BLaER1 treated with 17β-estradiol and CSF1 and Interleukin-3, amounts not matched to agents 10 nM and 100 nM (cell line): ENCODE measurements around the gene UBE2J2.

Experiments used
- H3K27ac ChIP-seq, 11 experiments: shearing (Covaris generic); formaldehyde crosslinking; 2 replicates each; pipeline ENCODE4 v1.8.1; 2022
- H3K27me3 ChIP-seq, 11 experiments: shearing (Covaris generic); formaldehyde crosslinking; 2 replicates each; pipeline ENCODE4 v1.8.1; 2022
- H3K36me3 ChIP-seq, 11 experiments: shearing (Covaris generic); formaldehyde crosslinking; 2 replicates each; pipeline ENCODE4 v1.8.1; 2022
- H3K4me1 ChIP-seq, 10 experiments: shearing (Covaris generic); formaldehyde crosslinking; 2 replicates each; pipeline ENCODE4 v1.8.1; 2022
- H3K4me2 ChIP-seq, 11 experiments: shearing (Covaris generic); formaldehyde crosslinking; 2 replicates each; pipeline ENCODE4 v1.8.1; 2022
- H3K4me3 ChIP-seq, 10 experiments: shearing (Covaris generic); formaldehyde crosslinking; 2 replicates each; pipeline ENCODE4 v1.8.1; 2022
- H3K9ac ChIP-seq, 11 experiments: shearing (Covaris generic); formaldehyde crosslinking; 2 replicates each; pipeline ENCODE4 v1.8.1; 2022
- H3K9me3 ChIP-seq, 11 experiments: shearing (Covaris generic); formaldehyde crosslinking; replicated peaks in 1 of 11; 2 replicates each; pipeline ENCODE4 v1.8.1; 2022
- H4K20me1 ChIP-seq, 11 experiments: shearing (Covaris generic); formaldehyde crosslinking; 2 replicates each; pipeline ENCODE4 v1.8.1; 2022
- Cebpa-rat ChIP-seq, 11 experiments: shearing (Covaris generic); IDR thresholded peaks; 2 replicates each; pipeline ENCODE4 v1.8.1; 2022

Gene UBE2J2

GRCh38 chr1:1219341-1219740 lies 54.3 kb downstream of the UBE2J2 start:
- no peak overlapping the region for H3K9ac ChIP-seq
- TF ChIP-seq Cebpa-rat (IDR thresholded peaks at IDR 0.05), result no peak
- H3K27me3 ChIP-seq, result peaks cover 0 to 1% (median 0%) of the 10 kb centered on the region in 11 experiments; a peak in 3 of 22 replicates
- no peak overlapping the region for H3K4me3 ChIP-seq
- H3K9me3 ChIP-seq, result no peaks in the 10 kb centered on the region
- H4K20me1 ChIP-seq, result peaks cover 60 to 99% (median 96%) of the 10 kb centered on the region in 11 experiments; a peak in 21 of 22 replicates
- peaks cover 13 to 25% (median 18%) of the 10 kb centered on the region in 10 experiments for H3K4me1 ChIP-seq
- H3K27ac ChIP-seq, result no peak overlapping the region
- H3K36me3 ChIP-seq, result peaks cover 77 to 91% (median 85%) of the 10 kb centered on the region in 11 experiments
- no peak overlapping the region for H3K4me2 ChIP-seq

- peaks cover 0 to 8% (median 3%) of the 10 kb centered on the region in 11 experiments; a peak in 11 of 22 replicates for H3K27me3 ChIP-seq
- peaks cover 56 to 99% (median 97%) of the 10 kb centered on the region in 11 experiments; a peak in 21 of 22 replicates for H4K20me1 ChIP-seq
- TF ChIP-seq Cebpa-rat (IDR thresholded peaks at IDR 0.05), result no peak
- H3K9ac ChIP-seq, result no peak overlapping the region
- peaks cover 71 to 84% (median 79%) of the 10 kb centered on the region in 11 experiments for H3K36me3 ChIP-seq
- H3K4me3 ChIP-seq, result no peak overlapping the region
- no peak overlapping the region for H3K27ac ChIP-seq
- H3K4me2 ChIP-seq, result no peak overlapping the region
- peaks cover 20 to 32% (median 25%) of the 10 kb centered on the region in 10 experiments for H3K4me1 ChIP-seq
- no peaks in the 10 kb centered on the region for H3K9me3 ChIP-seq
These were observed 55.0 kb downstream of the UBE2J2 start for GRCh38 chr1:1218524-1219200.

- Histone ChIP-seq H3K4me3 (no peak overlapping the region), H3K36me3 (peaks cover 65 to 77% (median 72%) of the 10 kb centered on the region in 11 experiments), H4K20me1 (peaks cover 56 to 100% (median 99%) of the 10 kb centered on the region in 11 experiments; a peak in 21 of 22 replicates), H3K4me2 (no peak overlapping the region), H3K27ac (no peak overlapping the region), H3K9me3 (no peaks in the 10 kb centered on the region), H3K4me1 (peaks cover 28 to 40% (median 33%) of the 10 kb centered on the region in 10 experiments), H3K27me3 (peaks cover 7 to 16% (median 11%) of the 10 kb centered on the region in 11 experiments; a peak in 19 of 22 replicates), H3K9ac (no peak overlapping the region)
- TF ChIP-seq Cebpa-rat (IDR thresholded peaks at IDR 0.05), result no peak
These were observed 55.8 kb downstream of the UBE2J2 start for GRCh38 chr1:1217621-1218523.

GRCh38 chr1:1216770-1217620 lies 56.7 kb downstream of the UBE2J2 start:
- peaks cover 11 to 23% (median 14%) of the 10 kb centered on the region in 11 experiments; a peak in 19 of 22 replicates for H3K27me3 ChIP-seq
- no peaks in the 10 kb centered on the region for H3K9me3 ChIP-seq
- no peak overlapping the region for H3K9ac ChIP-seq
- peaks cover 58 to 68% (median 64%) of the 10 kb centered on the region in 11 experiments for H3K36me3 ChIP-seq
- no peak overlapping the region; a peak in 1 of 22 replicates for H3K4me2 ChIP-seq
- peaks cover 56 to 98% (median 95%) of the 10 kb centered on the region in 11 experiments; a peak in 21 of 22 replicates for H4K20me1 ChIP-seq
- H3K4me3 ChIP-seq, result no peak overlapping the region
- peaks cover 35 to 49% (median 41%) of the 10 kb centered on the region in 10 experiments for H3K4me1 ChIP-seq
- TF ChIP-seq Cebpa-rat (IDR thresholded peaks at IDR 0.05), result no peak
- no peak overlapping the region for H3K27ac ChIP-seq

GRCh38 chr1:1215881-1216605 lies 57.6 kb downstream of the UBE2J2 start:
- Histone ChIP-seq H3K27ac (no peak overlapping the region), H3K27me3 (peaks cover 11 to 27% (median 15%) of the 10 kb centered on the region in 11 experiments; a peak in 19 of 22 replicates), H3K9me3 (no peaks in the 10 kb centered on the region), H4K20me1 (peaks cover 51 to 98% (median 93%) of the 10 kb centered on the region in 11 experiments; a peak in 21 of 22 replicates), H3K4me2 (peak overlapping the region in 5 of 11 experiments; percentile 34 to 95 (median 87); a peak in 6 of 22 replicates), H3K4me1 (peaks cover 44 to 58% (median 50%) of the 10 kb centered on the region in 10 experiments), H3K9ac (no peak overlapping the region), H3K36me3 (peaks cover 49 to 59% (median 54%) of the 10 kb centered on the region in 11 experiments), H3K4me3 (no peak overlapping the region)
- no peak for TF ChIP-seq Cebpa-rat (IDR thresholded peaks at IDR 0.05)

GRCh38 chr1:1215080-1215676 lies 58.5 kb downstream of the UBE2J2 start:
- Histone ChIP-seq H3K27me3 (peaks cover 11 to 32% (median 17%) of the 10 kb centered on the region in 11 experiments; a peak in 19 of 22 replicates), H3K9ac (peak overlapping the region in 1 of 11 experiments; percentile 7; a peak in 1 of 22 replicates), H3K4me3 (no peak overlapping the region), H3K4me2 (peak overlapping the region; percentile 87 to 98 (median 93); a peak in 20 of 22 replicates), H3K4me1 (peaks cover 53 to 67% (median 59%) of the 10 kb centered on the region in 10 experiments), H3K9me3 (no peaks in the 10 kb centered on the region), H3K27ac (no peak overlapping the region), H3K36me3 (peaks cover 40 to 50% (median 45%) of the 10 kb centered on the region in 11 experiments), H4K20me1 (peaks cover 43 to 98% (median 91%) of the 10 kb centered on the region in 11 experiments; a peak in 21 of 22 replicates)
- no peak for TF ChIP-seq Cebpa-rat (IDR thresholded peaks at IDR 0.05)
